Neural crest cell (in vitro differentiated cells): ENCODE results near the gene DOCK6. TPM values are rescaled to one million over a fixed set of nuclear protein-coding genes. Genes with fewer than 3 reads are reported as not detected.

Experiments used
- DNase-seq: peaks from one replicate; pipeline ENCODE4 v3.0.0; 2021; ENCODE audit warnings: low read depth, mixed read lengths, low spot score
- H3K27ac Mint-ChIP-seq: one replicate; pipeline ENCODE4 v1.8.0; 2021; ENCODE audit warnings: mild to moderate bottlenecking, mixed read lengths; ENCODE audit not compliant: unreplicated experiment
- H3K27me3 Mint-ChIP-seq: 2 replicates; pipeline ENCODE4 v1.8.0; 2021; ENCODE audit warnings: low read depth, mild to moderate bottlenecking, mixed read lengths
- H3K36me3 Mint-ChIP-seq: 2 replicates; pipeline ENCODE4 v1.8.0; 2021; ENCODE audit warnings: low read depth, mild to moderate bottlenecking, mixed read lengths
- H3K4me1 Mint-ChIP-seq: 2 replicates; pipeline ENCODE4 v1.8.0; 2021; ENCODE audit warnings: mixed read lengths
- H3K4me3 Mint-ChIP-seq: one replicate; pipeline ENCODE4 v1.8.0; 2021; ENCODE audit warnings: mild to moderate bottlenecking, mixed read lengths
- H3K9me3 Mint-ChIP-seq: 2 replicates; pipeline ENCODE4 v1.8.0; 2021; ENCODE audit warnings: mixed read lengths
- CTCF ChIP-seq: fragments of 200-600 bp; sonication (generic); conservative IDR thresholded peaks from 2 replicates; pipeline ENCODE4 v1.5.0; 2021; ENCODE audit warnings: antibody characterized with exemption, mild to moderate bottlenecking
- long read RNA-seq: library from polyadenylated mRNA; unstranded; transcript quantifications from one replicate; pipeline ENCODE4 v2.0.0, GENCODE V29; 2020
- total RNA-seq: library from RNA; stranded (reverse); gene quantifications from 2 replicates; pipeline ENCODE4 v1.2.1, GENCODE V29; 2021

The DOCK6 gene
- 34.7 and 40.6 TPM in 2 replicates for total RNA-seq
- long read RNA-seq, partial matches to known transcripts = 1 of 2 reads
- long read RNA-seq, other reads (novel, unspliced or antisense) = 1 of 2 reads

- Mint-ChIP-seq H3K27me3 (no peaks in the 10 kb centered on the region), H3K9me3 (no peaks in the 10 kb centered on the region), H3K4me3 (peak within 1 kb of the TSS; percentile 85), H3K4me1 (peaks cover 7% of the 10 kb centered on the region), H3K36me3 (no peaks in the 10 kb centered on the region), H3K27ac (no peak within 1 kb of the TSS)
- TF ChIP-seq CTCF = peak; percentile 54
- DNase-seq = peak; percentile 38
Observed at GRCh38 chr19:11261971-11262839, at the start of gene DOCK6. Gene DOCK6, minus strand, starts transcription at chr19:11262524. Its CDS starts 84 bp downstream, at chr19:11262440.

- Mint-ChIP-seq H3K27me3 (no peaks in the 10 kb centered on the region), H3K4me3 (no peak overlapping the region), H3K9me3 (no peaks in the 10 kb centered on the region), H3K36me3 (no peaks in the 10 kb centered on the region), H3K27ac (no peak overlapping the region), H3K4me1 (no peaks in the 10 kb centered on the region)
- no peak for TF ChIP-seq CTCF
- no peak for DNase-seq
Observed at GRCh38 chr19:11306337-11306736, 44.0 kb upstream of the DOCK6 start.

- Mint-ChIP-seq H3K27ac (no peak overlapping the region), H3K36me3 (no peaks in the 10 kb centered on the region)
Observed at GRCh38 chr19:11304936-11305335, 42.6 kb upstream of the DOCK6 start.

GRCh38 chr19:11300811-11301120 lies 38.4 kb upstream of the DOCK6 start:
- Mint-ChIP-seq H3K9me3 (no peaks in the 10 kb centered on the region), H3K27ac (no peak overlapping the region), H3K4me1 (no peaks in the 10 kb centered on the region), H3K27me3 (no peaks in the 10 kb centered on the region), H3K4me3 (no peak overlapping the region), H3K36me3 (no peaks in the 10 kb centered on the region)
- DNase-seq = no peak
- TF ChIP-seq CTCF = no peak

More at GRCh38 chr19:11304936-11305335, 42.6 kb upstream of the DOCK6 start:
- TF ChIP-seq CTCF = no peak
- Mint-ChIP-seq H3K4me3 (no peak overlapping the region), H3K9me3 (no peaks in the 10 kb centered on the region), H3K4me1 (no peaks in the 10 kb centered on the region), H3K27me3 (no peaks in the 10 kb centered on the region)
- no peak for DNase-seq

GRCh38 chr19:11299946-11300810 lies 37.9 kb upstream of the DOCK6 start:
- no peak for TF ChIP-seq CTCF
- Mint-ChIP-seq H3K9me3 (no peaks in the 10 kb centered on the region), H3K27ac (no peak overlapping the region), H3K27me3 (no peaks in the 10 kb centered on the region), H3K4me1 (no peaks in the 10 kb centered on the region), H3K4me3 (no peak overlapping the region), H3K36me3 (no peaks in the 10 kb centered on the region)
- DNase-seq = no peak
